Measurements from ENCODE around the gene NAV3. TPM values are rescaled to one million over a fixed set of nuclear protein-coding genes. Genes with fewer than 3 reads are reported as not detected.
A peak's percentile ranks its signal among the peaks of the same experiment; 100 is the strongest.

The NAV3 gene
- total RNA-seq, 1 experiment from 2014 or later: 3.4 TPM

DNA sequence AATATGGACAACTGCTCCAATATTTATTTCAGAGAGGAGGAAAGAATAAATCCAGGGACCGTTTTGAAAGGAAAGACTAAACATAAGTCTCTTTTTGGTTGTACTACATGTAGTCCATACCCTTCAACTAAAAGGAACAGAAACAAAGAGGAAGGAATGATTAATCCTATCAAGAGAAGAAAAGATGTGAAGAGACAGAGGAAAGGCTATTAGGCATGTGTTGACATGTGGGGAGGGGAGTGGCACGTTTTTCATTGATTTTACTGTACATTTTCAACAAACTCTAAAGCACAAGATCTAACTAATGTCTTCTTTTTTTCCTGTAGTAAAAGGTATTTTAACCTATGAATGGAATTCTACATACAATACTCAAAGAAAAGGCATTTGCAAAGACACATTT lies 85.6 kb downstream of the NAV3 start:
- Histone ChIP-seq H3K79me2 (ENCODE audit: low read length) (no peaks in the 10 kb centered on the region), H3K9ac (ENCODE audit: low read length) (no peak overlapping the region), H4K20me1 (ENCODE audit: insufficient read depth, low read depth, low read length) (no peaks in the 10 kb centered on the region), H3K9me3 (ENCODE audit: low read length) (no peaks in the 10 kb centered on the region), H3K27me3 (ENCODE audit: low read length) (no peaks in the 10 kb centered on the region), H3K9me2 (replicated peaks; ENCODE audit: insufficient read depth, low read length) (no peaks in the 10 kb centered on the region), H2AFZ (ENCODE audit: low read length) (no peak overlapping the region), H3K27ac (ENCODE audit: low read length) (no peak overlapping the region), H3K4me2 (ENCODE audit: low read depth, low read length, poor library complexity, severe bottlenecking) (no peak overlapping the region), H3K4me3 (ENCODE audit: low read length) (no peak overlapping the region), H3K36me3 (ENCODE audit: insufficient read depth, low read length) (no peaks in the 10 kb centered on the region), H3K4me1 (ENCODE audit: low read length) (no peaks in the 10 kb centered on the region)
- no peak for DNase-seq

DNA sequence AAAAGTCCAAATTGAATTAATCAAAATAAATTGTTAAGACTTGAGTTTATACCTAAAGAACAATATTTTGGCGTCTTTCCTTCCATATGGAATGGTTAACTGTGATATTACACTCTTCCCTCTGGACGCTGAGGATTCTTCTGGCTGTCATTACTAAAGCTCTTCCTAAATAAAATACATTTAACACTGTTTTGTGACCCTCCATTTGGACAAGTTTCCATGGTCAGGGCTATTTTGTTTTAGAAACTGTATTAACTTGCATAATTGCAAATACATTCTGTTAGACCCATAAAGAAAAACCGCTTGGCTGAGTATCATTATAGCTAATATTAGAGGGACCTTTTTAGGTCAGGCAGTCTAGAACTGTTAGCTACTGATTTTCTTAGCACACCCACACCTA lies 87.4 kb downstream of the NAV3 start:
- Histone ChIP-seq H3K9me2 (replicated peaks; ENCODE audit: insufficient read depth, low read length) (no peaks in the 10 kb centered on the region), H3K9ac (ENCODE audit: low read length) (no peak overlapping the region), H3K79me2 (ENCODE audit: low read length) (no peaks in the 10 kb centered on the region), H3K27me3 (ENCODE audit: low read length) (no peaks in the 10 kb centered on the region), H3K36me3 (ENCODE audit: insufficient read depth, low read length) (no peaks in the 10 kb centered on the region), H3K4me2 (ENCODE audit: low read depth, low read length, poor library complexity, severe bottlenecking) (no peak overlapping the region), H2AFZ (ENCODE audit: low read length) (no peak overlapping the region), H3K4me3 (ENCODE audit: low read length) (no peak overlapping the region), H3K9me3 (ENCODE audit: low read length) (no peaks in the 10 kb centered on the region), H4K20me1 (ENCODE audit: insufficient read depth, low read depth, low read length) (no peaks in the 10 kb centered on the region), H3K4me1 (ENCODE audit: low read length) (no peaks in the 10 kb centered on the region), H3K27ac (ENCODE audit: low read length) (no peak overlapping the region)
- no peak for DNase-seq

DNA sequence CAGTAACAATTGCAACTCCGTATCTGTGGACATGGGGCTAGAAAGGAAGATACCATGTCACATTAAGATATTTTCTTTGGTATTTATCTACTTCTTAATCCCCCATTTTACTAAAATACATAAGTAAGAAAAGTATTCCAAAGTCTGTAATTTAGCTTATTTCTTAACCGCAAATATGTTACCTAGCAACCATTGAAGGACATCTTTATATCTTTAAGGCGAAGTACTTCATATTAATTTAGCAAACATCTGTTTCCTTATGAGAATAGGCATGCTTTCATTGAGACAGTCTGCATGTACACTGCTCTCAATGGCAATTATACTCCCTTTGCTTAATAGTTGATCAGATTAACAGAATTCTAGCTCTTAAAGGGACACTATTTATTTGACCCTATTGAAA lies 88.8 kb downstream of the NAV3 start:
- no peaks in the 10 kb centered on the region for H3K79me2 ChIP-seq (ENCODE audit: low read length)
- no peak for DNase-seq

DNA sequence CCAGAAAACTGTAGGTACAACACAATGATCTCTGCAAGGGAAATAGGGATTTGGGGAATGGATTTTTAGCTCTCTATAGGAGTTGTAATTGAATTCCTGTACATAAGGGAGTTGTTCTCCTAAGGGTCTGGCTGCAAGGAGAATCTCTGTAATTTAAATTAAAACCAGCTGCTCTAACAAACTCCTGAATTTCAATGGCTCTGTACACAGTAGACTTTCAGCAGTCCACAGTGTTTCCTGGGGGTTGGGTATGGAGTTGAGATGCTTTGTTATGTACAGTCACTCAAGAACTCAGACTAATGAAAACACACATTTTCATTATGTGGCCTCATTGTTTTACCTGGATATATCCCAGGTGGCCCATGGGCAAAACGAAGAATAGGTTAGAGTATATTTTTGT lies 93.2 kb downstream of the NAV3 start:
- no peak for DNase-seq
- Histone ChIP-seq H3K9ac (ENCODE audit: low read length) (no peak overlapping the region), H3K4me1 (ENCODE audit: low read length) (no peaks in the 10 kb centered on the region), H3K9me3 (ENCODE audit: low read length) (no peaks in the 10 kb centered on the region), H3K79me2 (ENCODE audit: low read length) (no peaks in the 10 kb centered on the region), H3K36me3 (ENCODE audit: insufficient read depth, low read length) (no peaks in the 10 kb centered on the region), H2AFZ (ENCODE audit: low read length) (no peak overlapping the region), H3K4me2 (ENCODE audit: low read depth, low read length, poor library complexity, severe bottlenecking) (no peak overlapping the region), H3K4me3 (ENCODE audit: low read length) (no peak overlapping the region), H4K20me1 (ENCODE audit: insufficient read depth, low read depth, low read length) (no peaks in the 10 kb centered on the region), H3K9me2 (replicated peaks; ENCODE audit: insufficient read depth, low read length) (no peaks in the 10 kb centered on the region), H3K27ac (ENCODE audit: low read length) (no peak overlapping the region), H3K27me3 (ENCODE audit: low read length) (no peaks in the 10 kb centered on the region)

More for the DNA sequence above, 88.8 kb downstream of the NAV3 start:
- Histone ChIP-seq H3K9me3 (ENCODE audit: low read length) (no peaks in the 10 kb centered on the region), H3K36me3 (ENCODE audit: insufficient read depth, low read length) (no peaks in the 10 kb centered on the region), H3K4me2 (ENCODE audit: low read depth, low read length, poor library complexity, severe bottlenecking) (no peak overlapping the region), H3K4me3 (ENCODE audit: low read length) (no peak overlapping the region), H3K27me3 (ENCODE audit: low read length) (no peaks in the 10 kb centered on the region), H3K9me2 (replicated peaks; ENCODE audit: insufficient read depth, low read length) (no peaks in the 10 kb centered on the region), H3K27ac (ENCODE audit: low read length) (no peak overlapping the region), H3K4me1 (ENCODE audit: low read length) (no peaks in the 10 kb centered on the region), H4K20me1 (ENCODE audit: insufficient read depth, low read depth, low read length) (no peaks in the 10 kb centered on the region), H2AFZ (ENCODE audit: low read length) (no peak overlapping the region), H3K9ac (ENCODE audit: low read length) (no peak overlapping the region)

DNA sequence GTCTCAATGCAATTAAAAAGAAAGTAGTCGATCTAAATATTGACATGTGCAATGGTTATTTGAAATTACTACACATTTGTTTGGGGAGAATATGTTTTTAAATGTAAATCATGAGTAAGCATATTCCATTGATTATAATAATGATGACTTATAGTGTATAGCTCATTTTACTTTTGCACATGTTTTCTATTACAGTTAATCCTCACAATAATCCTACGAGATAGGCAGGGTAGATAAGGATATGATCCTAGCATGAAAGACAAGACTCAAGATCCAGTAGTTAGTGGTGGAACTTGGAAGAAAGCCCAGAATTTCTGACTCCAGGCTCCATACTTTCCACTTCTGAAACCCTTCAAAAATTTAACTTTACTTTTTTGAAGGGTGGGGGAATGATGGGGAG lies 94.0 kb downstream of the NAV3 start:
- no peak overlapping the region for H3K9ac ChIP-seq (ENCODE audit: low read length)
- no peak overlapping the region for H3K27ac ChIP-seq (ENCODE audit: low read length)
- no peaks in the 10 kb centered on the region for H4K20me1 ChIP-seq (ENCODE audit: insufficient read depth, low read depth, low read length)
- no peaks in the 10 kb centered on the region for H3K4me1 ChIP-seq (ENCODE audit: low read length)
- H3K27me3 ChIP-seq (ENCODE audit: low read length): no peaks in the 10 kb centered on the region
- DNase-seq: no peak
- H3K9me3 ChIP-seq (ENCODE audit: low read length): no peaks in the 10 kb centered on the region
- no peak overlapping the region for H3K4me3 ChIP-seq (ENCODE audit: low read length)
- H3K4me2 ChIP-seq (ENCODE audit: low read depth, low read length, poor library complexity, severe bottlenecking): no peak overlapping the region
- no peaks in the 10 kb centered on the region for H3K9me2 ChIP-seq (replicated peaks; ENCODE audit: insufficient read depth, low read length)
- H2AFZ ChIP-seq (ENCODE audit: low read length): no peak overlapping the region
- no peaks in the 10 kb centered on the region for H3K79me2 ChIP-seq (ENCODE audit: low read length)
- H3K36me3 ChIP-seq (ENCODE audit: insufficient read depth, low read length): no peaks in the 10 kb centered on the region

DNA sequence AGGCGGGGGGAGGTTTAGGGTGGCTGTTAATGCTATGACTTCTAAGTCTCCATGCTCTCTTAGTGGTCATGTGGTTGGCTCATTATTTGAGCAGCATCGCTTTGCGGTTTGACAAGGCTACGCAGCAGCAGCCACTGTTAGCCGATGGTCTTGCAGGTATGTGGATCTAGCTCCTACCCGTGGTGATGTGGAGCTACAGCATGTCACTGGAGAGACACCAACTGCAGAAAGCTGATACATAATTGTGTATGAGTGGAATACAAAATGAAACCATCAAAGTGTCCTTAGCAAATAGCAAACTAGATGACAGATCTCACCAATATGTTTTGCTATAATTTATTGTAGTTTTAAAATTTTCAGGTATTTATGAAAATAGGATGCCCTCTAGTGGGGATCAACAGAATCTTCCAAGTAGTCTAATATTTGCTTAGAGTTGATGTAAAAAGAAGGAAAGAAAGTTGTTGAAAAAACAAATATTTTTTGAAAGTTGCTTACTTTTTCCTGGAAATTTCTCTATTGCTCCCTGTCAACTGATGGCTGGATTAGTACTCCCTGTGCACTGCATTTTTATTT lies 94.9 kb downstream of the NAV3 start:
- H3K4me2 ChIP-seq (ENCODE audit: low read depth, low read length, poor library complexity, severe bottlenecking): no peak overlapping the region
- peak; percentile 87 for DNase-seq
- no peak overlapping the region for H3K4me3 ChIP-seq (ENCODE audit: low read length)
- no peaks in the 10 kb centered on the region for H3K9me2 ChIP-seq (replicated peaks; ENCODE audit: insufficient read depth, low read length)
- no peaks in the 10 kb centered on the region for H4K20me1 ChIP-seq (ENCODE audit: insufficient read depth, low read depth, low read length)
- H3K79me2 ChIP-seq (ENCODE audit: low read length): no peaks in the 10 kb centered on the region
- no peak overlapping the region for H2AFZ ChIP-seq (ENCODE audit: low read length)
- no peak overlapping the region for H3K27ac ChIP-seq (ENCODE audit: low read length)
- no peaks in the 10 kb centered on the region for H3K36me3 ChIP-seq (ENCODE audit: insufficient read depth, low read length)
- H3K9ac ChIP-seq (ENCODE audit: low read length): no peak overlapping the region
- H3K9me3 ChIP-seq (ENCODE audit: low read length): no peaks in the 10 kb centered on the region
- no peaks in the 10 kb centered on the region for H3K27me3 ChIP-seq (ENCODE audit: low read length)
- no peaks in the 10 kb centered on the region for H3K4me1 ChIP-seq (ENCODE audit: low read length)

DNA sequence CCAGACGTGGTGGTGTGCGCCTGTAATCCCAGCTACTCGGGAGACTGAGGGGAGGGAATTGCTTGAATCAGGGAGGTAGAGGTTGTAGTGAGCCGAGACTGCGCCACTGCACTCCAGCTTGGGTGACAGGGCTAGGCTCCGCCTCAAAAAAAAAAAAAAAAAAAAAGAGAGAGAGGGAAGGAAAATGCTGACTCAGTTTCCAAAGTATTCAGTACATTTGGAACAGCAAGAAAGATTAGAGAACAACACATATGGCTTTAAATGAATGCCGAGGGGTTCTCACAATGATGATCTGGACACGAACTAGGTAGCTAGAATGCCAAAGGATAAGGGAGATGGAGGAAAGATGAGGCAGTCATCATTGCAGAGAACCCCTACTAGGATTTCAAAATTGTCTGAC lies 97.4 kb downstream of the NAV3 start:
- no peaks in the 10 kb centered on the region for H3K9me3 ChIP-seq (ENCODE audit: low read length)
- H3K4me3 ChIP-seq (ENCODE audit: low read length): no peak overlapping the region
- H4K20me1 ChIP-seq (ENCODE audit: insufficient read depth, low read depth, low read length): no peaks in the 10 kb centered on the region
- no peak overlapping the region for H2AFZ ChIP-seq (ENCODE audit: low read length)
- H3K36me3 ChIP-seq (ENCODE audit: insufficient read depth, low read length): no peaks in the 10 kb centered on the region
- H3K27ac ChIP-seq (ENCODE audit: low read length): no peak overlapping the region
- H3K4me1 ChIP-seq (ENCODE audit: low read length): no peaks in the 10 kb centered on the region
- H3K27me3 ChIP-seq (ENCODE audit: low read length): no peaks in the 10 kb centered on the region
- no peaks in the 10 kb centered on the region for H3K79me2 ChIP-seq (ENCODE audit: low read length)
- H3K9ac ChIP-seq (ENCODE audit: low read length): no peak overlapping the region
- H3K4me2 ChIP-seq (ENCODE audit: low read depth, low read length, poor library complexity, severe bottlenecking): no peak overlapping the region
- no peak for DNase-seq
- no peaks in the 10 kb centered on the region for H3K9me2 ChIP-seq (replicated peaks; ENCODE audit: insufficient read depth, low read length)

DNA sequence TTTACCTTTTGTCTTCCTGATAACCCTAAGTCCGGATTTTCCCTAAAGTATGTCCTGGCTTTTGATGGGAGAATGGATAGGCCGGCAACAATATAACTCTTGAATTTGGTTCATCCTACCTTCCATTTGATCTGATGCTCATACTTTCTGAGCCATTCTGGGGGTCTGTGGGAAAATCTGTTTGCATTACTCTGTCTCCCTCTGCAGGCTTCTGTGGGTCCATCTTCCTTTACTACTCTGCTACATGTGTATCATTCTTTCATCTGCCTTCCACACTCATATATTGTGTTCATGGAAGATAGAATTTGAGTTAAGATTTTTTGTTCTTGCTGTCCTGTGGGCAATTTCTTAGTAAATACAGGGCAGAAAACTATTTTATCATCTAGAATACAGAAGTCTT lies 101.5 kb downstream of the NAV3 start:
- H3K27ac ChIP-seq (ENCODE audit: low read length): no peak overlapping the region
- no peaks in the 10 kb centered on the region for H3K9me2 ChIP-seq (replicated peaks; ENCODE audit: insufficient read depth, low read length)
- no peak overlapping the region for H3K9ac ChIP-seq (ENCODE audit: low read length)
- no peaks in the 10 kb centered on the region for H3K79me2 ChIP-seq (ENCODE audit: low read length)
- H3K27me3 ChIP-seq (ENCODE audit: low read length): no peaks in the 10 kb centered on the region
- no peaks in the 10 kb centered on the region for H3K4me1 ChIP-seq (ENCODE audit: low read length)
- no peaks in the 10 kb centered on the region for H3K9me3 ChIP-seq (ENCODE audit: low read length)
- no peaks in the 10 kb centered on the region for H4K20me1 ChIP-seq (ENCODE audit: insufficient read depth, low read depth, low read length)
- H2AFZ ChIP-seq (ENCODE audit: low read length): no peak overlapping the region
- H3K4me3 ChIP-seq (ENCODE audit: low read length): no peak overlapping the region
- H3K4me2 ChIP-seq (ENCODE audit: low read depth, low read length, poor library complexity, severe bottlenecking): no peak overlapping the region
- H3K36me3 ChIP-seq (ENCODE audit: insufficient read depth, low read length): no peaks in the 10 kb centered on the region
- peak; percentile 43 for DNase-seq

DNA sequence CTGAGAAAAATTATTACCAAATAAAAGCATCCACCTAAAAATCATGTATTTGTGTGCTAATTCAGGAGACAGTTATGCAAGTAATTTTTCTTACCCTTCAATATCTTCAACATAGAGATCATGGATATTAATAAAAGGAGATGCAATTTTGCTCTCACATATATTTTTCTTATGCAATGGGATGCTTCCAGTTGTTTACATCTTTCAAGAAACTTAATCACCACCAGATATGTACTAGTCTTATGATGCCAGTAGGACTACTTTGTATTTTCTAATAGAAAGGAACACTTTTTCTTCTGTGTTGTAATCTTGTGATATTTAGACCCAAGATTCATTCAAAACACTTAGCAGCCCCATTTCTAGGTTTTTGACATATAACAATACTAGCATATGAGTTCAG lies 107.6 kb downstream of the NAV3 start:
- Histone ChIP-seq H3K4me1 (ENCODE audit: low read length) (no peaks in the 10 kb centered on the region), H4K20me1 (ENCODE audit: insufficient read depth, low read depth, low read length) (no peaks in the 10 kb centered on the region), H3K4me3 (ENCODE audit: low read length) (no peak overlapping the region), H3K9me3 (ENCODE audit: low read length) (no peaks in the 10 kb centered on the region), H3K4me2 (ENCODE audit: low read depth, low read length, poor library complexity, severe bottlenecking) (no peak overlapping the region), H3K9ac (ENCODE audit: low read length) (no peak overlapping the region), H3K27me3 (ENCODE audit: low read length) (peaks cover 2% of the 10 kb centered on the region; the same call in 1 of the 2 replicates), H3K27ac (ENCODE audit: low read length) (no peak overlapping the region), H2AFZ (ENCODE audit: low read length) (no peak overlapping the region), H3K79me2 (ENCODE audit: low read length) (no peaks in the 10 kb centered on the region), H3K9me2 (replicated peaks; ENCODE audit: insufficient read depth, low read length) (no peaks in the 10 kb centered on the region), H3K36me3 (ENCODE audit: insufficient read depth, low read length) (no peaks in the 10 kb centered on the region)
- DNase-seq: no peak
